Stimulated activated CD4-positive, alpha-beta T cell treated with anti-CD3 and anti-CD28 coated beads, Interleukin-15, amount 100 ng/mL, for 24 hours (primary cell): Measurements from ENCODE around the gene STARD10.
"Not testable (repeated sequence)": the region's sequence is repeated elsewhere in the genome, so short reads cannot be mapped to it uniquely, and the experiment has no call there.

Source experiments
- DNase-seq: peaks from one replicate; pipeline ENCODE4 v3.0.0-alpha.2; 2020

Gene STARD10

GRCh38 chr11:72826191-72826941, 32.5 kb upstream of the STARD10 start:
- DNase-seq, result no peak

- no peak for DNase-seq
These were observed 31.8 kb upstream of the STARD10 start for GRCh38 chr11:72825661-72826060.

DNA sequence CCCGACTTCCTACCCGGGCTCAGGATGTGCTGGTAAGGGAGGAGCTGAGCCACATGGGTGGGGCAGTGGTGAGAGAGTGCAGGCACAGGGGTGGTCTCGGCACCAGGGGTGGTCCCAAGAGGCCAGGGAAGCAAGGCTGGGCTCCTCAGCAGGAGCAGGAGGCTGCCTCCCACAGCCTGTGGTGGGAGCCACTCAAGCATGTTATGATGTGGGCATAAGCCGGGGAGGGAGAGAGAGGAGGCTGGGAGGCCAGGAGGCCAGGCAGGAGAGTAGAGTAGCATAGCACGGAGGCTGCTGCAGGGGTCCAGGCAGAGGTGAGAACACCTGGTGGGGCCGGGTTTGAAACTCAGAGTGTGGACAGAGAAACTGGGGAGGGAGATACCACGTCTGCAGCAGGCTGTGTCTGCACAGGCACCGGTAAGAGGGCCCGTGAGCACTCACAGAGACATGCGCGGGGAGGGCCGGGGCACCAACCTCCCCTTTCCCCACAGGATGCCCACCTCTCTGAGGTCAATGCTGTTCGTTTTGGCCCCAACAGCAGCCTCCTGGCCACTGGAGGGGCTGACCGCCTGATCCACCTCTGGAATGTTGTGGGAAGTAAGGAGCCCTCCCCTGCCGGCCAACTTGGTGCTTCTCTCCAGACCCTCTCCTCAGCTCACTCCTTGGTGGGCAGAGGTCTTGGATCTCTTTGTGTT, 31.1 kb upstream of the STARD10 start:
- DNase-seq, result no peak

- DNase-seq, result no peak
These were observed 30.2 kb upstream of the STARD10 start for GRCh38 chr11:72824020-72824419.

GRCh38 chr11:72823105-72823804, 29.4 kb upstream of the STARD10 start:
- no peak for DNase-seq

GRCh38 chr11:72821920-72822799, 28.3 kb upstream of the STARD10 start:
- DNase-seq, result peak; percentile 83

GRCh38 chr11:72821221-72821919, 27.5 kb upstream of the STARD10 start:
- DNase-seq, result no peak

GRCh38 chr11:72820439-72821139, 26.7 kb upstream of the STARD10 start:
- no peak for DNase-seq

DNA sequence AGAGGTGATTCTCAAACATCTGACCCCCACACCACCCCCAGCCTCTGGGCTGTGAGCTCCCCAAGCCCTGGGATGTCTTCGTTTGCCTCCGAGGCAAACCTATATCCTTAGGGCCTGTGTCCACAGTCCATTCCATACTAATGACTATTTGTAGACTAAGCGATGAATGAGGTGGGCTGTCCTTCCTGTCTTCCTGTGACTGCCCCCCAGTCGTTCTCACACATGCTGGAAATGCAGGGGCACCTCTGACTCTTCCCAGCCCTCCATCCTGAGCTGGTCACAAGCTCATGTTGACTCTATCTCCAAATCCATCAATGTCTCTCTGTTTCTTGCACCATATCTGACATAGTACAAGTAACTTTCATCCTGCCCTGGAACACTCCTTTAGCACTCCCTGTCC, 25.1 kb upstream of the STARD10 start:
- no peak for DNase-seq

GRCh38 chr11:72817966-72818365, 24.1 kb upstream of the STARD10 start:
- DNase-seq, result no peak

DNA sequence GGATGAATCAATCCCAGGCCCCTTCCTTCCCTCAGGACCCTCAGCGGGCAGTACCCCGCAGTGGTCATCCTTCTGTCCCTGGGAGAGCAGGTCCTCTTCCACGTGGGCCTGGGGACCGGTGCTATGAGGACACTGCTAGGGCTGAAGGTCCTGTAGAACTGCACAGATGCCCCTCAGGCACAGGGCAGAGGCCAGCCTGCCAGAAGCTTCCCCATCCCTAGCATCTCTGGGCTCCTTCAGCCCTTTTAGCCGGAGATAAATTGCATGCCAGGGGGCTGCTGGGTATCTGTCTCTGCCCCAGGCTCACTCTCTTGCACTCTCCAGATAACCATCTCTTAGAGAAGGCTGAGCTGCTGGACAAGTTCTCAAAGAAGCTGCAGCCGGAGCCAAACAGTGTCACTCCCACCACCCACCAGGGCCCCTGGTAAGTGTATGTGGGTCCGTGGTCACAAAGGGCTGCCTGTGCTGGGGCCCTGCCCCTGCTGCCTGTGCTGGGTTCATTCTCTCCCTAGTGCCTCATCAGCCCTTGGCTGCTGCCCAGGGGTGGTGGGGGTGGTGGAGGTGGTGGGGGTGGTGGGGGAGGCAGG, 22.6 kb upstream of the STARD10 start:
- no peak for DNase-seq

- DNase-seq, result no peak
These were observed 21.3 kb upstream of the STARD10 start for GRCh38 chr11:72815110-72815618.

DNA sequence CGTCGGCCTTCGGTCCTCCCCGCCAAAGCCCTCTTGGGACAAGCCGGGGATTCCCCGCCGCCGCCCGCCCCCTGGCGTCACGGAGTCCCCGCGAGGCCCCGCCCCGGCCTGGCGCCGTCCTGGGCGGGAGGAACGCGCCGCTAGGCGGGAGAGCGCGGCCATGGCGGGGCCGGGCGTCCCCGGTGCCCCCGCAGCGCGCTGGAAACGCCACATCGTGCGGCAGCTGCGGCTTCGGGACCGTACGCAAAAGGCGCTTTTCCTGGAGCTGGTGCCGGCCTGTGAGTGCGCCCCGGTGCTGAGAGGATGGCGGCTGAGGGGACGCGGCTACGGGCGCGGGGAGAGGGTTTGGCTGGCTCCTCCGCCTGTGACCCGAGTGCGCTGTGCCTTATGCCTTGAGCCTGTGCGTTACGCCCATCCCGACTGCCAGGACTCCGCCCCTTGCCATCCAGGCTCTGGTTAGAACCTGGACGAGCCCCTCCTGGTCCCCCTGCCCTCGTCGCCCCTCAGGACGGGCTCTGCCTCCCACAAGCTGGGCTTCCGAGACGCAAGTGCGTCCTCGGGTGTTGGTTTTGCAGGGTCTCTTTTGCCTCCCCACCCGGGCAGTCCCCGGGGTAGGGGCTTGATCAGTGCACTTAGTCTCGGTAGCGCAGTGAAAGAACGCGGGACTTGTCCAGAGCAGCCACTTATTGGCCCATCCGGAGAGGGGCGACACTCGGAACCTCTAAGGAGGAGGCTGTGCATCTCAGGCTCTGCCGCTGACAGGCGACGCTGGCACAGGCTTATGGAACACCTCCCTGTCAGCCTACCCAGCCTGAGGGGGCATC, 20.7 kb upstream of the STARD10 start, which contains the start of gene ATG16L2:
ATG16L2 (plus strand) TSS at position 126 of the 824 bp plus-strand sequence; CDS start at position 161, 35 bp downstream.
- DNase-seq, result peak; percentile 91

DNA sequence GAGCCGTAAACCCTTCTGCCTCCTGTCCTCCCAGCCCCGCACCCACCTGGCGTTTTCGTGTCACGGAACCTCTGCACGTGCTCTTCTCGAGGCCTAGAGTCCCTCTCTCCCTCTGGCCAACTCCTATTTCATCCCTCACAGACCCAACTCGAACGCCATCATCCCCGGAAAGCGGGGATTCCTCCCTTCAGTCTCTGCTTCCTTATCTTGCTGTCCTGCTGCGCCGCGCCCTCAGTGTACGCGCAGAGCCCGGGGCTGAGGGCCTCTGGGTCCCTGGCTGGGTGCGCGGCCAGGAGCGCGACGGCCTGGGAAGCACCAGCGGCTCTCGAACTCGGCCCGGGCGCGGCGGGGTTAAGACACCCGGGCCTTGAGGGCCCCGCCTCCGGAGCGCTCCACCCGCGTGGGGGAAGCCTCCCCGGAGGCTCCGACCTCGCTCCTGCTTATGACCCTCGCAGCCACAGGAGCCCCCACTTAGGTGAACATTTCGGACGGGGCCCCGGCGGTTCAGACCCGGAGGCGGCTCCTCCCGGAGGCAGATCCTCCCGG, 20.0 kb upstream of the STARD10 start:
- peak; percentile 87 for DNase-seq

DNA sequence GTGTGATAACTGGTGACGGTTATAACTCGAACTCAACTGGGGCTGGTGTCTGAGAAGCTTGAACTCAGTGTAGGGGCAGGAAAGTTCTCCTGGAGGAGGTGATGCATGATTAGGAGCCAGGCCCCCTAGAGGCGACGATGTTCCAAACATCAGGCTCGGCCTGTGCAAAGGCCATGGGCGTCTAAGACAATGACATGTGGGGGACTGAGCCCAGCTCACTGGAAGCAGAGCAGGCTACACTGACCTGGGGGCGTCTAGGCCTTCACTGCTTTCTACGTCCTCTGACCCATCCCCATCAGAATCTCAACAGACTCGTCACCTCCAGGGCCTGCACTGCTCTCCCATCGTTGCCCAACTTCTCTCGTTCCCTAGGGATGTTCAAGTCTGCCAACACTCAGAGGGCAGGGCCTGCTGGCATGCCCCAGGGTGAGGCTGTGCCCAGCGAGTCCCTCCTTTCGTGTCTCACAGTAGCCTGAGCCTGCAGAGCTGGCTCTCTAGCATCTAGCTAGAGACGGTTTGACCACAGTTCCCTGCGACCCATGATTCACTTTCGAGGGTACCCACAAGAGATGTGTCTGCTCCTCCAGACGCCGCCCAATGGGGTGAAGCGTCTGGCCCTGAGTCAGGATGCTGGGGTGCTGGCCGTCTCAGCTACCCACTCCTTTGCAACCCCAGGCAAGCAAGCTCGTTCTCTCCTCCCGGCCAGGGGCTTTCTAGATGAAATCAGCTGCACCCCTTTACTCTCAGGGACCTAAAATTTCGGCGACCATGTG, 19.3 kb upstream of the STARD10 start:
- peak; percentile 87 for DNase-seq

- no peak for DNase-seq
These were observed 18.7 kb upstream of the STARD10 start for GRCh38 chr11:72812604-72812966.

DNA sequence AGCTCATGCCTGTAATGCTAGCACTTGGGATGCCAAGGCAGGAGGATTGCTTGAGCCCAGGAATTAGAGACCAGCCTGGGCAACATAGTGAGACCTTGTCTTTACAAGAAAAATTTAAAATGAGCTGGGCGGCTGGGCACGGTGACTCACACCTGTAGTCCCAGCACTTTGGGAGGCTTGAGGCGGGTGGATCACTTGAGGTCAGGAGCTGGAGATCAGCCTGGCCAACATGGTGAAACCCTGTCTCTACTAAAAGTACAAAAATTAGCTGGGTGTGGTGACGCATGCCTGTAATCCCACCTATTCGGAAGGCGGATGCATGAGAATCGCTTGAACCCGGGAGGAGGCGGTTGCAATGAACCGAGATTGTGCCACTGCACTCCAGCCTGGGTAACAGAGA, 17.8 kb upstream of the STARD10 start:
- not testable (repeated sequence) for DNase-seq

DNA sequence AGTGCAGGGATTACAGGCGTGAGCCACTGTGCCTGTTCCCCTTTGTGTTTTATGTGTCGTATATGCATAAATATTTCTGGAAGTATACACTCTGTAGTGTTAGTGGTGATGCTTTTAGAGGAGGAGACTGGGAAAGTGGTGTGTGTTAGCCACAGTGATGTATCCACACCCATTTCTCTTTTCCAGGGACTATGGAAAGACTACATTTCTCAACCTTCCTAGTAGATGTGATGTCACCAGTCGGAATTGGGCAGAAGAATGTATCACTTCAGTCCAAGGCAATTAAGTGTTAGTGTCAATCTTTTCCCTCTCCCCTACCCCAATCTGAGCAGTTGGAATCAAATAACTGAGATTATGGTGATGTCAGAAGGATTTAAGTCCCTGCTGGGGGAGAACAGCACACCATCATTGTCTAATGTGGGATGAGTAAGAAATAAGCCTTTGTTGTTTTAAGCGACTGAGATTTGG, 14.5 kb upstream of the STARD10 start:
- DNase-seq, result no peak

GRCh38 chr11:72807792-72808191, 13.9 kb upstream of the STARD10 start:
- no peak for DNase-seq
